Measurements from ENCODE around the gene SGK1.
"Not testable (repeated sequence)": the region's sequence is repeated elsewhere in the genome, so short reads cannot be mapped to it uniquely, and the experiment has no call there.

The SGK1 gene

DNA sequence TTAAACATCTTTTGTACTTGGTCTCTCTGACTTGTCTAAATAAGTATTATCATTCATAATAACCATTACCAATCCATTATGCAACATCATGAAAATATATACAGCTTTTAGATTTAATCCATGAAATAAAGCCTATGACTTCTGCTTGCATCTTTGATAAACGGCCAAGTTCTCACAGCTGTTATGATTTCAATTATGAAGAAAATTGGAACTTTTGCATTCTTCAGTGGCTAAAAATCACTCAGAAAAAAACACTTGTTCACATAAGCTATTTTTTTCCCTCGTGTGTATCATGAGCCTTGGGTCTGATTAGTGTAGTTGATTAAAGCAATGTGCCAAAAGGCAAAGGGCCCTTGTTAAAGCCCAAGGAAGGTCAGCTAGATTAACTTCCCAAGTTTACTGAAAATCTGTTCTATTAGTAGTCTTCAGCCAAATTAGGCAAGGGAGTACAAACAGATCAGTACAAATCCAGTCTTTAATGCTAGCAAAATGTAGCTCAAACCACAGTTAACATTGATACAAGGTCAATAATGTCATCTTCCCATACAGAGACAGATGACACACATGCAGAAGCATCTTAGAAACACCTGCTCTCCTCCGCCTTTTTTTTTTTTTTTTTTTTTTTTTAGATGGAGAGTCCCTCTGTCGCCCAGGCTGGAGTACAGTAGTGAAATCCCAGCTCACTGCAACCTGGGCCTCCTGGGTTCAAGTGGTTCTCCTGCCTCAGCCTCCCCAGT is 69.9 kb downstream of the SGK1 start:
- Histone ChIP-seq H3K4me1 (ENCODE audit: control insufficient read depth, insufficient read depth, low read length) (peaks cover 3% of the 10 kb centered on the region), H3K27me3 (ENCODE audit: control insufficient read depth, insufficient read depth, low read length) (no peaks in the 10 kb centered on the region), H3K4me3 (ENCODE audit: low read depth, low read length) (no peak overlapping the region)

DNA sequence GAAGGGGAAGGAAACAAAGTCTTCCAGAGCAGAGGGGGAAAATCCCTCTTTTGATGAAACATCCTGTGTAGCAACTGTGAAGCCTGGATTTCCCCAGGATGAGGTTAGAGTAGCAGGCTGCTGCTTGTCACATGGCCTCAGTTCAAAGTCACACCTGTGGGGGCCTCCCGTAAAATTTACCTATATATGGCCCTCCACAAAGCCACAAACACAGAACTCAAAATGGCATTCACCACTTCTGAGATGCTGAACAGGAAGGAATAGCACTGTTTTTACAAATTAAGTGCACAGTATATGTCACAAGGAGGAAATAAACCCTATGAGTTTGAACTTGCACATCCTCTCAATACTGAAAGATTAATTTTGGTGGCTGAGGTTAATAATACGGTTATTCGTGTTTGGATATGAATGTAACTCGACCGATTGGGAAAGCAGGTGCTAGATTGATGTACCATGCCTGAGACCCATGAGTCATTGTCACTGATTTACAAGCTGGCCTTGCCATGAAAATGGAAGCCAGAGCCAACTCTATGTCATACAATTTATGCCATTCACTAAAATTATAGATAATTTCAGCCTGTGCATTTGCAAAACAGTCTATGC is 70.6 kb downstream of the SGK1 start:
- Histone ChIP-seq H3K4me3 (ENCODE audit: low read depth, low read length) (no peak overlapping the region), H3K9me3 (ENCODE audit: control insufficient read depth, insufficient read depth, low read length) (no peaks in the 10 kb centered on the region), H3K4me1 (ENCODE audit: control insufficient read depth, insufficient read depth, low read length) (peaks cover 3% of the 10 kb centered on the region), H3K36me3 (ENCODE audit: control insufficient read depth, insufficient read depth, low read length) (no peaks in the 10 kb centered on the region), H3K9ac (ENCODE audit: low read depth, low read length) (no peak overlapping the region), H3K27me3 (ENCODE audit: control insufficient read depth, insufficient read depth, low read length) (no peaks in the 10 kb centered on the region)

More for the DNA sequence above, 69.9 kb downstream of the SGK1 start:
- no peak overlapping the region for H3K9ac ChIP-seq (ENCODE audit: low read depth, low read length)
- no peaks in the 10 kb centered on the region for H3K9me3 ChIP-seq (ENCODE audit: control insufficient read depth, insufficient read depth, low read length)
- H3K36me3 ChIP-seq (ENCODE audit: control insufficient read depth, insufficient read depth, low read length) = no peaks in the 10 kb centered on the region

DNA sequence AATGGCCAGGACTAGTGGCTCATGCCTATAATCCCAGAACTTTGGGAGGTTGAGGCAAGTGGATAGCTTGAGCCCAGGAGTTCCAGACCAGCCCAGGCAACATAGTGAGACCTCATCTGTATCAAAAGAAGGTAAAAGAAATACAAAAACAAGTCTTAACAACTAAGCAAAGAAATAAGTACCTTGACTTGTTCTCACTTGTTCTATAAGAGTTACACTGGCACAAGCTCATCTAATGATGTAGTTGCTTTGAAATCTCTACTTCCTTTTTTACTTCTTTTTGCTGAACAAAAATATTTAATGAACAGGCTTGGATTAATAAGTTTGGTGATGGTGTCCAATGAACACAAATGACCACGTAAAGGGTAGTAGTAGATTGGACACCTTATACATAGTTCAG is 72.2 kb downstream of the SGK1 start:
- Histone ChIP-seq H3K4me3 (ENCODE audit: low read depth, low read length) (no peak overlapping the region), H3K9ac (ENCODE audit: low read depth, low read length) (no peak overlapping the region), H3K36me3 (ENCODE audit: control insufficient read depth, insufficient read depth, low read length) (no peaks in the 10 kb centered on the region), H3K27me3 (ENCODE audit: control insufficient read depth, insufficient read depth, low read length) (no peaks in the 10 kb centered on the region), H3K4me1 (ENCODE audit: control insufficient read depth, insufficient read depth, low read length) (peaks cover 3% of the 10 kb centered on the region), H3K9me3 (ENCODE audit: control insufficient read depth, insufficient read depth, low read length) (no peaks in the 10 kb centered on the region)

DNA sequence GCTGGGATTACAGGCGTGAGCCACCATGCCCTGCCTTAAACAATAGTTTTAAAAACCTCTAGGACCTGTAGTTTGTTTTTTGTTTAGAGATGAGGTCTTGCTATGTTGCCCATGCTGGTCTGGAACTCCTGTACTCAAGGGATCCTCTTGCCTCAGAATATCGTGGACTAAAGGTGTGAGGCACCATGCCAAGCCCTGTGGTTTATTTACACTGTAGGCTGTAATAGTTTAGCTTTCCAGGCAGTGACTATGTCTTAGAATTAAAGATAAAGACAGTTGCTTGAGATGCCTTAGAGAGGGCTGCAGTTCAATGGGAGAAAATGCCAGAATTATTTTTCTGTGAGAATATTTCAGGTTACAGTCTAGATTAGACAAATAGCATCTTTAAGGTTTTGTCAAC is 72.9 kb downstream of the SGK1 start:
- Histone ChIP-seq H3K4me3 (ENCODE audit: low read depth, low read length) (no peak overlapping the region), H3K4me1 (ENCODE audit: control insufficient read depth, insufficient read depth, low read length) (peaks cover 3% of the 10 kb centered on the region), H3K9me3 (ENCODE audit: control insufficient read depth, insufficient read depth, low read length) (no peaks in the 10 kb centered on the region), H3K9ac (ENCODE audit: low read depth, low read length) (no peak overlapping the region), H3K36me3 (ENCODE audit: control insufficient read depth, insufficient read depth, low read length) (no peaks in the 10 kb centered on the region), H3K27me3 (ENCODE audit: control insufficient read depth, insufficient read depth, low read length) (no peaks in the 10 kb centered on the region)

DNA sequence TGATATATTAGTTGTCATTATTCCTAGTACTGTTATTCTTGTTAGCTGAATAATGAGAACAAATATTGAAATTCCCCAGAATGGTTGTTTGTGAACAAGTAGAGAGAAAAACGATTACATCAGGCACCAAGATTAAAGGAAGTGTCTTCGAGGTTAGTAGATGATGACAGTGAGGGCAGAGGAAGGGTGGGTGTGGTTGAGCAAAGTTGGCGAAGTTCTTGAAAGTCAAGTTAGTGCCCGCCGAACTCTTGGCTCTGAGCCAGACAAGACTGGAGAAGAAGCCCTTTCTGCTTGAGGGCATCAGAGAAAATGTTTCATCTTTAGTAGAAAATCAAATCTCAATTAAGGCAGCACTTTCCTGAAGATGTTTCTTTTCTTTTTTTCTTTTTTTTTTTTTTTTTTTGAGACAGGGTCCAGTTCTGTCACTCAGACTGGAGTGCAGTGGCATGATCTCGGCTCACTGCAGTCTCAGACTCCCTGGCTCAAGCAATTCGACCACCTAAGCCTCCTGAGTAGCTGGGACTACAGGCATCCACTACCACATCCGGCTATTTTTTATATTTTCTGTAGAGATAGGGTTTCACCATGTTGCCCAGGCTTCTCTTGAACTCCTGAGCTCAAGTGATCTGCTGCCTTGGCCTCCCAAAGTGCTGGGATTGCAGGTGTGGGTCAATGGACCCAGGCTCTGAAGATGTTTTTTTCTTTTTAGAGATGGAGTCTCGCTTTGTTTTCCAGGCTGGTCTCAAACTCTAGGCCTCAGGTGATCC is 77.1 kb downstream of the SGK1 start:
- Histone ChIP-seq H3K36me3 (ENCODE audit: control insufficient read depth, insufficient read depth, low read length) (no peaks in the 10 kb centered on the region), H3K9me3 (ENCODE audit: control insufficient read depth, insufficient read depth, low read length) (no peaks in the 10 kb centered on the region), H3K9ac (ENCODE audit: low read depth, low read length) (no peak overlapping the region), H3K4me3 (ENCODE audit: low read depth, low read length) (no peak overlapping the region), H3K27me3 (ENCODE audit: control insufficient read depth, insufficient read depth, low read length) (no peaks in the 10 kb centered on the region), H3K4me1 (ENCODE audit: control insufficient read depth, insufficient read depth, low read length) (no peaks in the 10 kb centered on the region)

DNA sequence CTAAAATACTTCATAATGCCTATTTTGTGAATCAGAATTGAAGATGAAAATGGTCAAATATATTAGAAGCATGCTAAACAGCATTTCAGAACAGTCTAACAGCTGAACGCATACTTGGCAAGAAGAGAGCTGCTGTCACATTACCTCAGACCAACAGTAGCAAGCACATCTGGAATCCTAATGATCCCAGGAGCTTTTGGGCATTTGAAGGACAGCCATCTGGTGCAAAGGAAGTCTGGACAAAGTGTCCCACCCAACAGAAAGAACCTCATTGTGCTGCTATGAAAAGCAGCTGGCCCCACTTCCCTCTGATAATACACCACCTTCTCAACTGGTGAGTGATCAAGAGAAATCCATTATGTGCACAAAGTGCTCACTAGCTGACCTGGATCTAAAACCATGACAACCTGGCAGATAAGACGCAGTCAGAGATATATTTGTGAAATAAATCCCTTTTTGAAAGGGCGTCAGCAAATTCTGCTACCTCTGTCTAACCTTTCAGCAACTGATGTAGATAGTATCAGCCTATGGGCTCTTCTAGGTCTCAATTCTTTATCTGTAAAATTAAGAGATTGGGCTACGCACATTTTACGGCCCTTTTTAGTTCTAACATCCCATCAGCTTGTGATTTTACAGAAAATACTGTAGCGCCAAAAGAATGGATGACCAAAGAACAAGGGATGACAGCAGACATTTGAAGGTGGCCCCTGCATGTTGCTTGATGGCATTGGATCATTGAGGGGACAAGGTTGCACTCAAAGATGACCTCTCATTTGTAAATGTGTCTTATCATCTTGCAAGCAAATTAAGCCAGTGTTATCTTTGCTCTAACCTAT is 78.7 kb downstream of the SGK1 start:
- Histone ChIP-seq H3K36me3 (ENCODE audit: control insufficient read depth, insufficient read depth, low read length) (no peaks in the 10 kb centered on the region), H3K9ac (ENCODE audit: low read depth, low read length) (no peak overlapping the region), H3K27me3 (ENCODE audit: control insufficient read depth, insufficient read depth, low read length) (no peaks in the 10 kb centered on the region), H3K4me1 (ENCODE audit: control insufficient read depth, insufficient read depth, low read length) (no peaks in the 10 kb centered on the region), H3K9me3 (ENCODE audit: control insufficient read depth, insufficient read depth, low read length) (no peaks in the 10 kb centered on the region), H3K4me3 (ENCODE audit: low read depth, low read length) (no peak overlapping the region)

DNA sequence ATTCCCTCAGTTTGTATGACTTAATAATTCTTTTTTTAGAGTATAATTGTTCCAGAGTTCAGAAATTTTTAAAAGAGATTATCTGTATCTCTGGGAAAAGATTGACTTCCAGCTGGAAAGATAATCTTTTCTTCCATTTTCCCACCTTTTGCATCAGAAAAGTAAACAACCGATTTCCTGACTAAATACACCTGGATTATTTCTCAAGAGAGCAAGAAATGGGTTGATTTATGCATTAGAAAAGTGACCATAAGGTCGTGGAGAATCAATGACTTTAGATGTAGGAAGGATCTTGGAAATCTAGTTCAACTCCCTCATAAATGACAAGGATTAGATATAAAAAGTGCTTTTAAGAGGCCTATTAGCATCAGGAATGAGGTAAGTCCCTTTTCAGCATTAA is 79.9 kb downstream of the SGK1 start:
- H3K9ac ChIP-seq (ENCODE audit: low read depth, low read length) = no peak overlapping the region
- H3K4me1 ChIP-seq (ENCODE audit: control insufficient read depth, insufficient read depth, low read length) = no peaks in the 10 kb centered on the region
- no peaks in the 10 kb centered on the region for H3K36me3 ChIP-seq (ENCODE audit: control insufficient read depth, insufficient read depth, low read length)
- H3K27me3 ChIP-seq (ENCODE audit: control insufficient read depth, insufficient read depth, low read length) = no peaks in the 10 kb centered on the region
- no peak overlapping the region for H3K4me3 ChIP-seq (ENCODE audit: low read depth, low read length)
- H3K9me3 ChIP-seq (ENCODE audit: control insufficient read depth, insufficient read depth, low read length) = no peaks in the 10 kb centered on the region

GRCh38 chr6:134235937-134236751 is 81.8 kb downstream of the SGK1 start:
- H3K4me3 ChIP-seq (ENCODE audit: low read depth, low read length) = no peak overlapping the region
- no peaks in the 10 kb centered on the region for H3K36me3 ChIP-seq (ENCODE audit: control insufficient read depth, insufficient read depth, low read length)
- no peaks in the 10 kb centered on the region for H3K9me3 ChIP-seq (ENCODE audit: control insufficient read depth, insufficient read depth, low read length)
- H3K27me3 ChIP-seq (ENCODE audit: control insufficient read depth, insufficient read depth, low read length) = no peaks in the 10 kb centered on the region
- no peaks in the 10 kb centered on the region for H3K4me1 ChIP-seq (ENCODE audit: control insufficient read depth, insufficient read depth, low read length)
- no peak overlapping the region for H3K9ac ChIP-seq (ENCODE audit: low read depth, low read length)

- not testable (repeated sequence) for H3K9me3 ChIP-seq (ENCODE audit: control insufficient read depth, insufficient read depth, low read length); H3K27me3 ChIP-seq (ENCODE audit: control insufficient read depth, insufficient read depth, low read length); H3K4me3 ChIP-seq (ENCODE audit: low read depth, low read length); H3K4me1 ChIP-seq (ENCODE audit: control insufficient read depth, insufficient read depth, low read length); H3K9ac ChIP-seq (ENCODE audit: low read depth, low read length); H3K36me3 ChIP-seq (ENCODE audit: control insufficient read depth, insufficient read depth, low read length)
These were observed 82.6 kb downstream of the SGK1 start for GRCh38 chr6:134235334-134235733.

DNA sequence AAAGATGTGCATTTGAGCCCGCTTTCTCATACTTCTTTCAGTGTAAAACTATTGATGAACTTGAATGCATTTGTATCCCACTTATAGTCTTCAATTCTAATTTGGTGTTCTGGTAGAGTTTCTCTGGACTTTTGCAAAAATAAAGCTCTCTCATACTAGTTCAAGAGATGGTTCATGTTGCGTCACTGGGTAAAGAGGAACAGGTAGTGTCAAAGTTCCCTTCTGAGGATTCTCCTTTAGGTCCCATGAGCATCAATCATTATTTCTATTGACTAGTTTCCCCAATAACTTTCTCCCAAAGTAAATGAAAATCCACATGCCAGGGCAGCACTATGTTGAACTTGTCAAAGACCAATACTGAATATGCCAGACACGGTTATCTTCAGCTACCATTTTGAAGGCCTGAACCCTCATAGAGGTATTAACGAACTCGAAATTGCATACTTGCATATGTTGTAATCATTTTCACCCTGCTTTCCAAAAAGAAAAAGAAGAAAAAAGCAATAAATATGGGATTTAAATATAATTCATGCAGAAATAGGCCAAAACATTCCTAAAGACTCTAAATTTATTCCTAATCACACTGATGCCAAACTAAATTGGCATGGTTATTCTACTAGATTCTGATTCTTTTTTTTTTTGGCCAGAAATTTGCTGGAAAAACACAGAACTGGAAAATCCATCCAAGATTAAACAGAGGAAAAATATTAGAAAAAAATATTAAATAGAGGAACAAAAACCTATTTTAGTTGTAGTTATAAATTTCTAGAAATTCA is 84.5 kb downstream of the SGK1 start:
- no peaks in the 10 kb centered on the region for H3K27me3 ChIP-seq (ENCODE audit: control insufficient read depth, insufficient read depth, low read length)
- no peaks in the 10 kb centered on the region for H3K9me3 ChIP-seq (ENCODE audit: control insufficient read depth, insufficient read depth, low read length)
- H3K4me1 ChIP-seq (ENCODE audit: control insufficient read depth, insufficient read depth, low read length) = peaks cover 5% of the 10 kb centered on the region
- no peak overlapping the region for H3K9ac ChIP-seq (ENCODE audit: low read depth, low read length)
- H3K36me3 ChIP-seq (ENCODE audit: control insufficient read depth, insufficient read depth, low read length) = no peaks in the 10 kb centered on the region
- no peak overlapping the region for H3K4me3 ChIP-seq (ENCODE audit: low read depth, low read length)

Data from iPS-15b (cell line).